ENCODE results near the gene NRXN3. TPM values are rescaled to one million over a fixed set of nuclear protein-coding genes. Genes with fewer than 3 reads are reported as not detected.

Gene NRXN3
- total RNA-seq, 1 donor, result under 0.01 TPM

DNA sequence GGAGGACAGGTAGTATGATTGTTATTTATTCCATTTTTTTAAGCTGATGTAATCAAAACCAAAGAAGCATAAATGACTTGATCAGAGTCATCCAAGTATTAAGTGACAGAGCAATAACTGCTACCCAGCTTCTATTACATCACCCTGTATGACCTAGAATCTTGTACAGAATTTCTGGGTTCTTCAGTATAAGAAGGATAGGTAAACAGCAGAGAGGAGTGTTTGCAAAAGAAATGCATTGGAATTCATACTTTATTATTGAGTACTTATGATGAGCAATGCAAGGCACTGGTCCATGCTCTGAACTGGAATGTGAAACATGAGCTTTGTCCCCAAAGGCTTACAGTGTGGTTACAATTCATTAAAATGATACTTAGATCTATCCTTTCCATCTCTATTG is 1124.3 kb downstream of the NRXN3 start:
- Histone ChIP-seq H3K4me1 (ENCODE audit: insufficient read depth, low read length) (no peaks in the 10 kb centered on the region), H3K27me3 (ENCODE audit: insufficient read depth, low read length) (no peaks in the 10 kb centered on the region), H3K9me3 (ENCODE audit: low read depth, low read length) (no peaks in the 10 kb centered on the region), H3K4me3 (ENCODE audit: low read length) (no peak overlapping the region)

DNA sequence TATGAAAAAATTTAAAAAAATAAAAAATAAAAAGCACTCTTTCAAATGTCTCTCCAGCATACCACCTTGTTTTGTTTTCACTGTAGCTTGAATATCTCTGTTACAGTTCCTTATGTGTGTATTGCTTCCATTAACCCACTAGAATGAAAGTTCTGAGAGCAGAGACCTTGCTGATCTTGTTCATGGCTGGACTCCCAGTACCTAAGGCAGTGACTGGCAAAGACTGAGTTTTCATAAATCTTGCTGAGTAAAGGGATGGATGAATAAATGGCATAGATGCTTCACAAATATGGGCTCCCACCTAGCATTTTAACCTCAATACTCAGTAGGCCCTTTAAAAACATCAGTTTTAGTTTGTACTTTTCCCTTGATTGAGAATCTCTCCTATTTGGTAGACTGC is 1125.2 kb downstream of the NRXN3 start:
- Histone ChIP-seq H3K9me3 (ENCODE audit: low read depth, low read length) (no peaks in the 10 kb centered on the region), H3K27me3 (ENCODE audit: insufficient read depth, low read length) (no peaks in the 10 kb centered on the region), H3K4me3 (ENCODE audit: low read length) (no peak overlapping the region), H3K4me1 (ENCODE audit: insufficient read depth, low read length) (no peaks in the 10 kb centered on the region)

DNA sequence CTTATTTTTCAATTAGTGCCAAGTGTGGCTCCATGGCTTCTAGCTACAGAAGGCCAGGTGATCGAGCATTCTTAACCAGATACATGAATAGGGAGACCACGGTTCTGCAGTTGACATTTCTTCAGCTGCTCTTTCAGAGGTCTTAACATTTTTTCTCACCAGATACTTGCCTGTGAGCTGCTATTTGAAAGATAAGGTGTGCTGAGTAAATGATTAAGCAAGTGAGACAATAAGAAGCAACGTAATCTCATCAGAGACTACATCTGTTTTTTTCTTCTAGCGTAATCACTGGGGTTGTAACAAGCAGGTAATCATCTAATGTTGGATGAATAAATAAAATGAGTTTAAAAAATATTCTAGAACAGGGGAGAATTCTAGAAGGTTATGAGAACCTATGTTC is 1128.2 kb downstream of the NRXN3 start:
- H3K4me3 ChIP-seq (ENCODE audit: low read length), result no peak overlapping the region
- no peaks in the 10 kb centered on the region for H3K9me3 ChIP-seq (ENCODE audit: low read depth, low read length)
- no peaks in the 10 kb centered on the region for H3K4me1 ChIP-seq (ENCODE audit: insufficient read depth, low read length)
- no peaks in the 10 kb centered on the region for H3K27me3 ChIP-seq (ENCODE audit: insufficient read depth, low read length)

DNA sequence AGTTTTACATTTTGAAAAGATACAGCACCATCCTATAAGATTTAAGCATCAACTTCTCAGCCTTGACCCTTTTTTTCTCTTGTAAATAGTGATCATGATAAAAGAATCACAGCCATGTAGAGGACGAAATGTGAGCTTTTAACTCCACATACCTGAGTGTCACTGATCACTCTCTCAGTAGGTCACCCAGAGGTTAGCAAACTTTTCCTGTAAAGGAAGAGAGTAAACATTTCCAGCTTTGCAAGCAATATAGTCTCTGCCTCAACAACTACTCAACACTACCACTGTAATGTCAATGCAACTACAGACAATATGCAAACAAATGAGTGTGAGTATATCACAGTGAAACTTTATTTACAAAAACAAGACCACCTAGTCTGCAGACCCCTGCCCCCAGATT is 1129.0 kb downstream of the NRXN3 start:
- H3K4me1 ChIP-seq (ENCODE audit: insufficient read depth, low read length), result no peaks in the 10 kb centered on the region
- no peaks in the 10 kb centered on the region for H3K27me3 ChIP-seq (ENCODE audit: insufficient read depth, low read length)
- no peak overlapping the region for H3K4me3 ChIP-seq (ENCODE audit: low read length)
- no peaks in the 10 kb centered on the region for H3K9me3 ChIP-seq (ENCODE audit: low read depth, low read length)

DNA sequence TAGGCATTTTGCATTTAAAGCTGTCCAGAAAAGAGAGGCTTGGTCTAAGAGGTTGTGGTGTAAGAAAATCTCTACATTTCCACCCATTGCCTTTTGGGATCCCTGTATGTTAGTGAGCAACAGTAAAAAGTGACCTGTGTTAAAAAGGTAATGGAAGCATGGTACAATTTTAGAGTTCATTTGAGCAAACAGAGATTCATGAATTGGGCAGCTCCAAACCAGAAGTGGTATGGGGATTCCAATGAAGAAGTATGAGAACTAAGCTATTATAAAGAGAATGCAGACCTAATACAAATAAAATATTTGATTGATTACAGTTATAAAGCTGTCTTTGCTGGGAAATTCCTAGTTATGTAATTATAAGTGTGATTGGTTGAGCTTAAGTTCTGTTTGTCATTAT is 1134.1 kb downstream of the NRXN3 start:
- no peaks in the 10 kb centered on the region for H3K4me1 ChIP-seq (ENCODE audit: insufficient read depth, low read length)
- no peak overlapping the region for H3K4me3 ChIP-seq (ENCODE audit: low read length)
- no peaks in the 10 kb centered on the region for H3K27me3 ChIP-seq (ENCODE audit: insufficient read depth, low read length)
- no peaks in the 10 kb centered on the region for H3K9me3 ChIP-seq (ENCODE audit: low read depth, low read length)

DNA sequence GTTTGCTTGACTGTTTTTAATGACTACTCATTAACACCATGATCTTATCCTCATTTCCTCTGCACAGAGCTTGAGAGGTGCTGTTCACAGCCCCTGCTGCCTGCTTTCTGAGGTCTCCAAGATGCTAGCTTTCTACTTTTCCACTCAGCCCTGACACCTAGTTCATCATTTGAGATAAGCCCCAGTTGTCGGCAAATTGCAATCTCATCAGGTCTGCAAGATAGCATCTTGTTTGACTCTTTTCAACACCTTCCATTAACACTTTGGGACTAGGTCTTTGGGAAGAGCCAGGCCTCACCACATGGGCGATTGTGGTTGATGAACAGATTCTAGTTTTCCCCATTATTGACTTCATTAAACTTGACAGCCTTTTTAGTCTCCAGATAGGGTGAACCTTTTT is 1136.4 kb downstream of the NRXN3 start:
- Histone ChIP-seq H3K4me1 (ENCODE audit: insufficient read depth, low read length) (no peaks in the 10 kb centered on the region), H3K4me3 (ENCODE audit: low read length) (no peak overlapping the region), H3K27me3 (ENCODE audit: insufficient read depth, low read length) (no peaks in the 10 kb centered on the region), H3K9me3 (ENCODE audit: low read depth, low read length) (no peaks in the 10 kb centered on the region)

DNA sequence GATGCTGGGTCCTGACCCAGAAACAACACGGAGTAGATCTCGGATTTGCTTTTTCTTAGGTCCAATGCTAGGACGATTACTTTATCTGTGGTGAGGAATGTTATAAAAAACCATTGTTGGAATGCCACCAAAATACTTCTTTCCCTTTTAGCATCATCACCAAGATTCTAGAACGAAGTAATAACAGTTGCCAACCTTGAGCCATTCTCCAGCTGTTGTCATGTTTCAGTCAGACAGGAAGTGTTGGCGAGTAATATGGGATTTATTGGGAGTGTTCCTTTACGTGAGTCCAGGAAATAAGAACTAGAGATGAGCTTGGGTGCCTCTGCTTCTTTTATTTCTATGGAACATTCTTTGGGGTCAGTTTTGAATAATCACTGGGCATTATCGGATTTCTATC is 1148.2 kb downstream of the NRXN3 start:
- Histone ChIP-seq H3K9me3 (ENCODE audit: low read depth, low read length) (no peaks in the 10 kb centered on the region), H3K27me3 (ENCODE audit: insufficient read depth, low read length) (no peaks in the 10 kb centered on the region), H3K4me3 (ENCODE audit: low read length) (no peak overlapping the region), H3K4me1 (ENCODE audit: insufficient read depth, low read length) (no peaks in the 10 kb centered on the region)

DNA sequence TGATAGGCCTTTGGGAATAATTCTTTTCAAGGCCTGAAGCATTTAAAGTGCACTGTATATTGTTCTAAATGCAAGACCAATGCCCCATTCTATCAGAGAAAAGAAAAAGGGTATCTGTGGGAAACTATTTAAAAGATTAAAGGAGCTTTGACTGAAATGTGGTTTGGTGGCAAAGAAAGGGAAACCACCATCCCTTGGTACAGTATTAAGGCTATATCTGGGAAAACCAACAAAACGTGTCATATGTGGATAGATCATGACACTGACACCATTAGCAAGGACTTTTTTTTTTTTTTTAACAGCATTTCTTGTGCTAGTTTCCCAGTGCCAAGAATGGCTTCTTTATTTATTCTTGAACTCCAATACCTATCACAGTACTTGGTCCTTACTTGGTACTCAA is 1150.4 kb downstream of the NRXN3 start:
- Histone ChIP-seq H3K27me3 (ENCODE audit: insufficient read depth, low read length) (no peaks in the 10 kb centered on the region), H3K4me3 (ENCODE audit: low read length) (no peak overlapping the region), H3K9me3 (ENCODE audit: low read depth, low read length) (no peaks in the 10 kb centered on the region), H3K4me1 (ENCODE audit: insufficient read depth, low read length) (no peaks in the 10 kb centered on the region)

DNA sequence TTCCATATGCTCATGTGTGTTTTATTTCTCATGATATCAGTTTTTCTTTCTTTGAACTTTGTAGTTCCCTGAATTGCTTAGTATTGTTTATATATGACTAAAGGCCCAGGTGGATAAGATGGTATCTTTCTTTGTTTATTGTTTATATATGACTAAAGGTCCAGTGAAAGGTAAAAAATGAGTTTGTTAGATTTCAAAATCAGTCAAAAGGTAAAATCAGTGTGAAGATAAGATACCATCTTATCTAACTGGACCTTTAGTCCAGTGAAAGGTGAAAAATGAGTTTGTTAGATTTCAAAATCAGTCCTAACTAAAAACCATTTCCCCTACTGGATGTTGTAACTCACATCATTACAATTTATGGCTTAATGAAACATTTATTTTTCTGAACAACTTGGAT is 1150.9 kb downstream of the NRXN3 start:
- H3K4me3 ChIP-seq (ENCODE audit: low read length), result no peak overlapping the region
- H3K27me3 ChIP-seq (ENCODE audit: insufficient read depth, low read length), result no peaks in the 10 kb centered on the region
- H3K4me1 ChIP-seq (ENCODE audit: insufficient read depth, low read length), result no peaks in the 10 kb centered on the region
- H3K9me3 ChIP-seq (ENCODE audit: low read depth, low read length), result no peaks in the 10 kb centered on the region

DNA sequence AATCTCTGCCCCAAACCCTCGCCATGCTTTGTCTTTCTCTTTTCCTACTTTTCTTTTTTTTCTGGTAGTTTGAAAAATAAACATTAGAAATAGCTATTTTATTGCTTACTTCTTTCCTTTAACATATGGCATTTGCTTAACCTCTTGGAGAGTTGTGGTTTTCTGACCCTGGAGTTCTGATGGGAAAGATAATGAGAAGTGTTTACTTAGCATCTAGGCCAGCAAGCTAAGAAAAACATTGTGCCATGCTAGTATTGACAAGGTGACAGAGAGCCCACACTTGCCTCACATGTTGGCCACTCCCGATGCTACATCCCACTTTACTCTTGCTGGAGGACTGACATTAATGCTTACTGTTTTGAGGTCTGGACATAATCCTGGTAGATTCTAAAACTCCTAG is 1154.9 kb downstream of the NRXN3 start:
- no peaks in the 10 kb centered on the region for H3K27me3 ChIP-seq (ENCODE audit: insufficient read depth, low read length)
- no peak overlapping the region for H3K4me3 ChIP-seq (ENCODE audit: low read length)
- no peaks in the 10 kb centered on the region for H3K9me3 ChIP-seq (ENCODE audit: low read depth, low read length)
- no peaks in the 10 kb centered on the region for H3K4me1 ChIP-seq (ENCODE audit: insufficient read depth, low read length)

DNA sequence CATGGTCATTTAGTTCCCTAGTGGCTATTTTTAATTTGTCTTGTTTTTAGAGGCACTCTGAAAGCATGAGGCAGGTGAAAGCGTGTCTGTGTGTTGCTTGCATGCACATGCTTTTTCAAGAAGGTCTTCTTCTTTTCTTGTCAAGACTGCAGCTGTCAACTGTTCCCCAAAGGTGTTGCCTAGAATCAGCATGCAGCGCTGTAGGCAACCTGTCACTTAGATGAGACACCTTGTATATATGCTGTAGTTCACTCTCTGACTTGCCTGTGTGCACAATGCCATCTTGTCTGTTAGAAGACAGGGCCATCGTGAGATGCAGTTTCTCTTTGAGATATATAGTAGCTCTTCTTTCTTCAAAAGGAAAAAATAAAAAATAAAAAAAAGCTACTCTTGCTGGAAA is 1155.4 kb downstream of the NRXN3 start:
- Histone ChIP-seq H3K4me3 (ENCODE audit: low read length) (no peak overlapping the region), H3K9me3 (ENCODE audit: low read depth, low read length) (no peaks in the 10 kb centered on the region), H3K27me3 (ENCODE audit: insufficient read depth, low read length) (no peaks in the 10 kb centered on the region), H3K4me1 (ENCODE audit: insufficient read depth, low read length) (no peaks in the 10 kb centered on the region)

DNA sequence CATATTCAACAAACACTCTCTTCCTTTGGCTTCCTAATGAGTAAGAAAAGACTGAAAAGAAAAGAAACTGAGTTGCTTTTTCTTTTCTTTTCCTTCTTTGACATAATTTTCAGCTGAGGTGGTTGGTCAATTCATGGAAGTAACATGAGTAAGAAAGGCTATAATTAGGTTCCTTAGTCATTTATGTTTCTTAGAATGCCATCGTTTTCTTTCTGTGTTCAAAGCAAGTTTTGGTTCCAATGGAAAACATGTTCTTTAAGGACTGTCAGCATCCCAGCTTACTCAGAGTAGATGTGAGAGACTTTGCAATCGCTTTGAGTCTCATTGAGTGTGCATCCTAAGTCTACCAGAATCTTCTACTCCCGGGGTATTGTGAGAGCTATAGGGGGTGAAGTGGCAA is 1158.7 kb downstream of the NRXN3 start:
- no peaks in the 10 kb centered on the region for H3K27me3 ChIP-seq (ENCODE audit: insufficient read depth, low read length)
- no peak overlapping the region for H3K4me3 ChIP-seq (ENCODE audit: low read length)
- H3K9me3 ChIP-seq (ENCODE audit: low read depth, low read length), result no peaks in the 10 kb centered on the region
- no peaks in the 10 kb centered on the region for H3K4me1 ChIP-seq (ENCODE audit: insufficient read depth, low read length)

DNA sequence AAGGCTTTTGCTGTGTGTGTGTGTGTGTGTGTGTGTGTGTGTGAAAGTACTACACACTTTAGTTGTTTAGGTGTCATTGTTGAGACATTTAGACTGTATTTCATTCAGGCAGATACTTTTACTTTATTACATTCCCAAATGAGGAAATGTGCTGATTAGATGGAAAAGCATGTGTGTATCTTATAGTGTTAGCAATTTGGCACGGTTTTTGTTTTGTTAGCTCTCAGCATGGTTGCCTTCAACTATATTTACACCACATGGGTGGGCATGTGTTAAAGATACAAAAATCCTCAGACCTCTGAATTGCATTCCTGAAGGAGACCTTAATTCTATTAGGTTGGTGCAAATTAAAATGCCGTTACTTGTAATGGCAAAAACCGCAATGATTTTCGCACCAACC is 1161.7 kb downstream of the NRXN3 start:
- Histone ChIP-seq H3K4me1 (ENCODE audit: insufficient read depth, low read length) (no peaks in the 10 kb centered on the region), H3K9me3 (ENCODE audit: low read depth, low read length) (no peaks in the 10 kb centered on the region), H3K27me3 (ENCODE audit: insufficient read depth, low read length) (no peaks in the 10 kb centered on the region), H3K4me3 (ENCODE audit: low read length) (no peak overlapping the region)

DNA sequence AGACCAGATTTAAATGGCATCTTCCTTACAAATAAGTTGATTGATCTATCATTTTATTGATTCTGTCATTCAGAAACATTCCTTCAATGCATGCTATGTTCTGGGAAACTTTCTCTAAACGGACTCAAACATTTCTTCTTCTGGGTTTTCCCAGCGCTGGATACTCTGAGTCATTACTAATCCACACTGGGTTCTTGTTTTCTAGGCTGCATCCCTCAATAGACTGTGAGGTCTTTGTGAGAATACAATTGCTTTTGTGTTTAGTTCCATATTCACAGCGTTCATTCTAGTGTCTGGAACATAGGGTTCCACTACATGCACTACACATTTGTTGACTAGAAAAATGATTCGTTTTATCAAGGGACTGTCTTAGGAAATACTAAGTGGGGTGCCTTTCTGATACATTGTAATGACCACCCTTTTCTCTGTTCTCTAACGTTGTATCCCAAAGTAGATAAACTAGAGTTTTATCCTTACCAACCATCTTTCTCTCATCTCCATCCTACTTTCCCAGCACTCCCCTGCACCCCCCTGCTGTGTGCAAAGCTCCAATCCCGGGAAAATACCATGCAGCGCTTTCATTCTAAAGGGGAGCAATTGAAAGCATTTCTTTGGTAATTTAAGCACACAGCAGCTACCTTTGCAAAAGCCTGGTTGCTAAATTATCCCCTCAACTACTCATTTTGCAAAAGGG is 1162.5 kb downstream of the NRXN3 start:
- H3K9me3 ChIP-seq (ENCODE audit: low read depth, low read length), result no peaks in the 10 kb centered on the region
- H3K4me1 ChIP-seq (ENCODE audit: insufficient read depth, low read length), result no peaks in the 10 kb centered on the region
- H3K4me3 ChIP-seq (ENCODE audit: low read length), result no peak overlapping the region
- H3K27me3 ChIP-seq (ENCODE audit: insufficient read depth, low read length), result no peaks in the 10 kb centered on the region

DNA sequence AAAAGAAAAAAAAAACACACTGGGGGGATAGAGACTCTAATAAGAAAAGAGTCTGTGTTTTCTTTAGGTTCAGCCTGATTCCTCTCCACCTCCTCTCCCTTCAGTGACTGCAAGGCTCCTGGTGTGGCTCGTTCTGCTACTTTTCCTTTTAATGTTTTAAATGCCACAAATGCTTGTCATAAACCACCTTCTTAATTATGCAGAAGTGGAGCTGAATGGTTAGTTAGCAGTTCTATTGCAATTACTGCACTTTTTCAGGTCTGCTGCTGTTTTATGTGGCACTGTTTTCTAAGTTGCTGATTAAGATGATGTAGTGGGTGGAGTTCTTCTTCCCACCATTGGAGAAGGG is 1163.0 kb downstream of the NRXN3 start:
- Histone ChIP-seq H3K4me1 (ENCODE audit: insufficient read depth, low read length) (no peaks in the 10 kb centered on the region), H3K9me3 (ENCODE audit: low read depth, low read length) (no peaks in the 10 kb centered on the region), H3K27me3 (ENCODE audit: insufficient read depth, low read length) (no peaks in the 10 kb centered on the region), H3K4me3 (ENCODE audit: low read length) (no peak overlapping the region)

DNA sequence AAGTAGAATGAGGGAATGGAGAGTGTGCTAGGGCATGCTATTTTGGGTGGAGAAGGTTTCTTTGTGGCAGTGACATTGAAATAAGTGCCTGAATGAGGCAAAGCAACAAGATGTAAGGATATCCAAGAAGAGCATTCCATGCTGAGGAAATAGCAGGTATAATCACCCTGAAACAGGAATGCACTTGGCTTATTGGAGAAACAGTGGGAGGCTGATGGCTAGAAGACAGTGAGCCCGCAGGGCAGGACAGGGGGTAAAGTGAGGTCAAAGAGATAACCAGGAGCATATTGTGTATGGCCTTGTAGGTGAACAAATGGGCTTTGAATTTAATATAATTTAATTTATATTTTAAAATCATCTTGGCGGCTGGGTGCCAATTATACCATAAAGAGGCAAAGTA is 1164.1 kb downstream of the NRXN3 start:
- Histone ChIP-seq H3K9me3 (ENCODE audit: low read depth, low read length) (no peaks in the 10 kb centered on the region), H3K27me3 (ENCODE audit: insufficient read depth, low read length) (no peaks in the 10 kb centered on the region), H3K4me1 (ENCODE audit: insufficient read depth, low read length) (no peaks in the 10 kb centered on the region), H3K4me3 (ENCODE audit: low read length) (no peak overlapping the region)
